A549 (cell line): ENCODE data around the gene CLEC2D. TPM values are rescaled to one million over a fixed set of nuclear protein-coding genes. Genes with fewer than 3 reads are reported as not detected.

Experiments used
- ATAC-seq, 2 experiments: fragments of 200-7000 bp in 1 of 2; fragments of >200 bp in 1 of 2; cut with Nextera tagmentation in 1 of 2; cut with Tn5 transposase in 1 of 2; 3 replicates each; pipeline versions ENCODE4 v1.8.0 to v1.9.1; 2018 to 2020; ENCODE audit warnings: mild to moderate bottlenecking in 1 of 2, moderate library complexity in 1 of 2
- CTCF ChIA-PET: fragments of 300-600 bp; sonication (Branson Sonifier 250); formaldehyde crosslinking; extraction: SDS; loops from one replicate; lab custom pipeline; 2021; ENCODE audit warnings: antibody characterized with exemption, inconsistent platforms; lab: Yijun Ruan, JAX
- POLR2A ChIA-PET: fragments of 350-600 bp; formaldehyde crosslinking; extraction: SDS; loops from one replicate; lab custom pipeline; 2021; ENCODE audit warnings: antibody characterized with exemption, inconsistent platforms; lab: Yijun Ruan, JAX
- DNase-seq, 2 experiments: peaks; one replicate each; pipeline versions ENCODE4 v3.0.0 to v3.0.0-alpha.2; 2011 to 2016; ENCODE audit warnings: low read depth in 1 of 2, low spot score in 1 of 2
- FAIRE-seq: peaks from 2 replicates; lab custom pipeline; 2011; peaks lifted over from hg19 to GRCh38; lab: Jason Lieb, UNC
- H3K27ac ChIP-seq, 2 experiments: fragments of >200 bp; sonication (Bioruptor Twin); formaldehyde crosslinking; 3 replicates each; pipeline ENCODE4 v1.5.1; 2016 to 2017
- H3K4me1 ChIP-seq: fragments of >200 bp; sonication (Bioruptor Twin); formaldehyde crosslinking; 3 replicates; pipeline ENCODE4 v1.6.1; 2016
- H3K4me2 ChIP-seq: fragments of >200 bp; sonication (Bioruptor Twin); formaldehyde crosslinking; 3 replicates; pipeline ENCODE4 v1.6.1; 2016
- H3K4me3 ChIP-seq: fragments of >200 bp; sonication (Bioruptor Twin); formaldehyde crosslinking; 3 replicates; pipeline ENCODE4 v1.5.1; 2016
- H3K9me3 ChIP-seq: fragments of >200 bp; sonication (Bioruptor Twin); formaldehyde crosslinking; 3 replicates; pipeline ENCODE4 v1.6.1; 2016
- CBX8 ChIP-seq: fragments of 200-600 bp; sonication (generic); IDR thresholded peaks from 2 replicates; pipeline ENCODE4 v1.6.1; 2016
- CEBPB ChIP-seq, 2 experiments: fragments of >200 bp in 1 of 2; sonication (Bioruptor Twin) in 1 of 2; formaldehyde crosslinking in 1 of 2; IDR thresholded peaks; 2 replicates each; pipeline ENCODE4 v1.6.1; 2012 to 2016
- CHD2 ChIP-seq: fragments of 150-350 bp; IDR thresholded peaks from 2 replicates; pipeline ENCODE4 v1.6.1; 2014; ENCODE audit warnings: low read length; ENCODE audit not compliant: partially characterized antibody
- CTCF ChIP-seq: fragments of >200 bp; sonication (Bioruptor Twin); formaldehyde crosslinking; IDR thresholded peaks from 3 replicates; pipeline ENCODE4 v1.5.1; 2016
- EHF ChIP-seq: fragments of 250-450 bp; sonication (Bioruptor Pico); IDR thresholded peaks from 2 replicates; pipeline ENCODE4 v1.5.0; 2020; ENCODE audit warnings: mild to moderate bottlenecking
- EHMT2 ChIP-seq: fragments of 200-600 bp; sonication (generic); IDR thresholded peaks from 2 replicates; pipeline ENCODE4 v1.6.1; 2016; ENCODE audit warnings: antibody characterized with exemption, low read depth, mild to moderate bottlenecking, moderate library complexity
- EP300 ChIP-seq, 2 experiments: fragments of >200 bp; sonication (Bioruptor Twin); formaldehyde crosslinking; IDR thresholded peaks; 2 replicates in 1 of 2; 3 replicates in 1 of 2; pipeline ENCODE4 v1.6.1; 2016 to 2017
- FOSL2 ChIP-seq, 2 experiments: fragments of 450-650 bp in 1 of 2; fragments of >200 bp in 1 of 2; sonication (Bioruptor Twin) in 1 of 2; formaldehyde crosslinking; IDR thresholded peaks; 2 replicates each; pipeline versions ENCODE4 v1.5.0 to v1.6.1; 2016 to 2020; ENCODE audit warnings: mild to moderate bottlenecking in 1 of 2, moderate library complexity in 1 of 2
- GATA3 ChIP-seq: IDR thresholded peaks from 2 replicates; pipeline ENCODE4 v1.6.1; 2012; ENCODE audit warnings: borderline replicate concordance
- HES2 ChIP-seq: fragments of >200 bp; sonication (Bioruptor Twin); formaldehyde crosslinking; IDR thresholded peaks from 2 replicates; pipeline ENCODE4 v1.6.1; 2016
- HEYL ChIP-seq: fragments of 250-450 bp; sonication (Bioruptor Pico); IDR thresholded peaks from 2 replicates; pipeline ENCODE4 v1.8.0; 2021; ENCODE audit warnings: mild to moderate bottlenecking, moderate library complexity
- HOXB5 ChIP-seq: fragments of 250-450 bp; sonication (Bioruptor Pico); IDR thresholded peaks from 2 replicates; pipeline ENCODE4 v1.5.0; 2020; ENCODE audit warnings: mild to moderate bottlenecking, moderate library complexity
- JUNB ChIP-seq: fragments of >200 bp; sonication (Bioruptor Twin); formaldehyde crosslinking; IDR thresholded peaks from 2 replicates; pipeline ENCODE4 v1.6.1; 2016
- KDM5A ChIP-seq: fragments of 200-600 bp; sonication (generic); IDR thresholded peaks from 2 replicates; pipeline ENCODE4 v1.6.1; 2016; ENCODE audit warnings: antibody characterized with exemption, mild to moderate bottlenecking
- MAFK ChIP-seq: fragments of 450-650 bp; IDR thresholded peaks from 2 replicates; pipeline ENCODE4 v1.6.1; 2014; ENCODE audit not compliant: partially characterized antibody
- NR3C1 ChIP-seq: fragments of >200 bp; sonication (Bioruptor Twin); formaldehyde crosslinking; IDR thresholded peaks from 3 replicates; pipeline ENCODE4 v1.6.1; 2017
- PHF8 ChIP-seq: fragments of 200-600 bp; sonication (generic); IDR thresholded peaks from 2 replicates; pipeline ENCODE4 v1.6.1; 2016; ENCODE audit warnings: low read depth, mild to moderate bottlenecking, antibody characterized with exemption, moderate library complexity, borderline replicate concordance
- POLR2A ChIP-seq: IDR thresholded peaks from 2 replicates; pipeline ENCODE4 v1.6.1; 2012; ENCODE audit warnings: mild to moderate bottlenecking, low read length
- RAD21 ChIP-seq, 2 experiments: fragments of >200 bp in 1 of 2; sonication (Bioruptor Twin) in 1 of 2; formaldehyde crosslinking in 1 of 2; IDR thresholded peaks in 1 of 2; conservative IDR thresholded peaks in 1 of 2; 2 replicates in 1 of 2; 3 replicates in 1 of 2; pipeline ENCODE4 v1.6.1; 2012 to 2018; ENCODE audit warnings: inconsistent platforms in 1 of 2
- RARB ChIP-seq: fragments of 250-450 bp; sonication (Bioruptor Pico); IDR thresholded peaks from 2 replicates; pipeline ENCODE4 v1.8.0; 2021; ENCODE audit warnings: mild to moderate bottlenecking, moderate library complexity
- RFX5 ChIP-seq: fragments of 450-650 bp; IDR thresholded peaks from 2 replicates; pipeline ENCODE4 v1.7.1; 2014; ENCODE audit warnings: antibody characterized with exemption, mild to moderate bottlenecking, moderate library complexity
- SMC3 ChIP-seq: fragments of >200 bp; sonication (Bioruptor Twin); formaldehyde crosslinking; IDR thresholded peaks from 3 replicates; pipeline ENCODE4 v1.6.1; 2018; ENCODE audit warnings: inconsistent platforms
- TFCP2L1 ChIP-seq: fragments of 250-450 bp; sonication (Bioruptor Pico); IDR thresholded peaks from 2 replicates; pipeline ENCODE4 v1.5.0; 2021; ENCODE audit warnings: mild to moderate bottlenecking
- USF2 ChIP-seq: fragments of 450-650 bp; IDR thresholded peaks from 2 replicates; pipeline ENCODE4 v1.6.1; 2014; ENCODE audit warnings: antibody characterized with exemption
- ZC3H11A ChIP-seq: fragments of 450-650 bp; IDR thresholded peaks from 2 replicates; pipeline ENCODE4 v1.6.1; 2014; ENCODE audit warnings: antibody characterized with exemption, mild to moderate bottlenecking
- ZNF302 ChIP-seq: fragments of 250-450 bp; sonication (Bioruptor Pico); IDR thresholded peaks from 2 replicates; pipeline ENCODE4 v1.9.0; 2021; ENCODE audit warnings: inconsistent platforms, mild to moderate bottlenecking, moderate library complexity
- ZSCAN20 ChIP-seq: fragments of 250-450 bp; sonication (Bioruptor Pico); IDR thresholded peaks from 2 replicates; pipeline ENCODE4 v1.8.0; 2022; ENCODE audit warnings: mild to moderate bottlenecking, moderate library complexity
- whole genome bisulfite sequencing: methylation state at CpG from one replicate; pipeline ENCODE4 v1.1.6; 2017; ENCODE audit errors: missing lambda C conversion rate; 5-methylcytosine and 5-hydroxymethylcytosine counted together
- polyA plus RNA-seq, 4 experiments: library from polyadenylated mRNA; depleted of rRNA in 3 of 4; stranded (reverse); fragments of >200 nt; fragmentation: RNase III in 1 of 4; extraction: RNeasy Plus Mini Kit Qiagen cat#74134 plus additional on column Dnase treatment in 1 of 4; gene quantifications; 2 replicates in 3 of 4; 3 replicates in 1 of 4; pipeline ENCODE4 v1.2.3, GENCODE V29; 2011 to 2017

Gene CLEC2D
- polyA plus RNA-seq, 2 of the 4 experiments (the other 2 are of a cell fraction) = 1.1 to 4.0 TPM

- WGBS = 34% methylated on average over 12 of the region's 12 CpGs
- no peak for TF ChIP-seq ZC3H11A
- TF ChIP-seq MAFK = peak; percentile 44
- TF ChIP-seq SMC3 = peak; percentile 84
- no peak for TF ChIP-seq EP300 (IDR thresholded peaks at IDR 0.05)
- no peak for TF ChIP-seq CHD2
- TF ChIP-seq RAD21 (conservative IDR thresholded peaks at IDR 0.05 in 1 of 2, IDR thresholded peaks at IDR 0.05 in 1 of 2) = peak; percentile 62 to 67
- TF ChIP-seq CTCF = peak; percentile 82
- TF ChIP-seq, all 56 proteins: peak for 4
- POLR2A ChIA-PET = no interaction called here
- DNase-seq (peak; percentile 33 to 68), FAIRE-seq (peak; percentile 36), ATAC-seq (peak; percentile 85 to 97)
- no peak overlapping the region for H3K4me2 ChIP-seq
- H3K9me3 ChIP-seq = no peaks in the 10 kb centered on the region; the same call in 2 of the 3 replicates
- H3K4me1 ChIP-seq = no peaks in the 10 kb centered on the region
- no peak overlapping the region for H3K27ac ChIP-seq
- no peak overlapping the region for H3K4me3 ChIP-seq
- CTCF ChIA-PET = interaction anchor here (0.6 to 4.6 kb wide), 24 partner anchors 9 to 378 kb away, joined by 3 to 67 read pairs (median 4); partner anchors contain the start of gene CLEC2D
These were observed 38.6 kb downstream of the CLEC2D start for GRCh38 chr12:9707864-9708808.

GRCh38 chr12:9708853-9709252 lies 39.3 kb downstream of the CLEC2D start:
- H3K27ac ChIP-seq = no peak overlapping the region
- FAIRE-seq (no peak), DNase-seq (no peak), ATAC-seq (no peak)
- no peak overlapping the region for H3K4me2 ChIP-seq
- no peaks in the 10 kb centered on the region; the same call in 2 of the 3 replicates for H3K9me3 ChIP-seq
- no peak overlapping the region for H3K4me3 ChIP-seq
- ChIA-PET CTCF (interaction anchor here (0.6 to 4.6 kb wide), 21 partner anchors 8 to 378 kb away, joined by 3 to 67 read pairs (median 5); partner anchors contain the start of gene CLEC2D), POLR2A (no interaction called here)
- 82% methylated on average over 3 of the region's 3 CpGs for WGBS
- no peak for TF ChIP-seq MAFK
- TF ChIP-seq RAD21 (conservative IDR thresholded peaks at IDR 0.05 in 1 of 2, IDR thresholded peaks at IDR 0.05 in 1 of 2) = no peak
- TF ChIP-seq EHF (CRISPR knock-in tag) = no peak
- no peak for TF ChIP-seq CBX8
- no peak for TF ChIP-seq PHF8
- TF ChIP-seq EHMT2 = no peak
- TF ChIP-seq NR3C1 = no peak
- no peak for TF ChIP-seq USF2
- no peak for TF ChIP-seq CHD2
- no peak for TF ChIP-seq ZC3H11A
- TF ChIP-seq RARB = no peak
- no peak for TF ChIP-seq ZSCAN20 (CRISPR knock-in tag)
- H3K4me1 ChIP-seq = no peaks in the 10 kb centered on the region

GRCh38 chr12:9710584-9711375 lies 41.3 kb downstream of the CLEC2D start:
- no peaks in the 10 kb centered on the region for H3K9me3 ChIP-seq
- ATAC-seq = no peak
- no peak for DNase-seq
- H3K27ac ChIP-seq = no peak overlapping the region
- POLR2A ChIA-PET = no interaction called here
- TF ChIP-seq POLR2A (no peak), HEYL (CRISPR knock-in tag) (no peak), ZNF302 (no peak), USF2 (no peak), SMC3 (no peak), EHF (CRISPR knock-in tag) (no peak), FOSL2 (IDR thresholded peaks at IDR 0.05) (no peak), FOSL2 (CRISPR knock-in tag; IDR thresholded peaks at IDR 0.05) (no peak), GATA3 (no peak), RAD21 (conservative IDR thresholded peaks at IDR 0.05 in 1 of 2, IDR thresholded peaks at IDR 0.05 in 1 of 2) (no peak), KDM5A (no peak), TFCP2L1 (CRISPR knock-in tag) (no peak), JUNB (no peak), EHMT2 (no peak), RFX5 (no peak), HES2 (no peak), CEBPB (IDR thresholded peaks at IDR 0.05) (no peak), HOXB5 (CRISPR knock-in tag) (no peak)
- no peak overlapping the region for H3K4me3 ChIP-seq
- CTCF ChIA-PET = interaction anchor here (0.9 to 2.6 kb wide), 5 partner anchors 32 to 379 kb away, joined by 4 to 8 read pairs (median 4); no protein-coding TSS in a partner anchor
- no peaks in the 10 kb centered on the region for H3K4me1 ChIP-seq
- FAIRE-seq = no peak
- 64% methylated on average over 3 of the region's 3 CpGs for WGBS
- no peak overlapping the region for H3K4me2 ChIP-seq
